HepG2 (cell line): ENCODE measurements around the gene ILRUN. TPM values are rescaled to one million over a fixed set of nuclear protein-coding genes. Genes with fewer than 3 reads are reported as not detected.
A peak's percentile ranks its signal among the peaks of the same experiment; 100 is the strongest.

Experiments
- ATM ChIP-seq: fragments of 450-650 bp; IDR thresholded peaks from 2 replicates; pipeline ENCODE4 v1.7.1; 2017; ENCODE audit warnings: mild to moderate bottlenecking, borderline replicate concordance
- CEBPG ChIP-seq: IDR thresholded peaks from 2 replicates; pipeline ENCODE4 v1.6.1; 2016
- DR1 ChIP-seq: sonication (generic); formaldehyde crosslinking; IDR thresholded peaks from 2 replicates; pipeline ENCODE4 v1.8.0; 2021; ENCODE audit warnings: mild to moderate bottlenecking, missing genetic modification reagents, inconsistent platforms
- MAFK ChIP-seq, 2 experiments: IDR thresholded peaks in 1 of 2; conservative IDR thresholded peaks in 1 of 2; 2 replicates each; pipeline ENCODE4 v1.6.1; 2011; ENCODE audit warnings: improper control_type of control experiment in 2 of 2, low read length in 2 of 2
- MBNL3 ChIP-seq: fragments of 250-450 bp; sonication (Bioruptor Pico); conservative IDR thresholded peaks from 2 replicates; pipeline ENCODE4 v1.8.0; 2022; ENCODE audit warnings: mild to moderate bottlenecking, inconsistent platforms
- MEF2D ChIP-seq: sonication (generic); formaldehyde crosslinking; IDR thresholded peaks from 2 replicates; pipeline ENCODE4 v1.5.1; 2020; ENCODE audit warnings: mild to moderate bottlenecking, missing genetic modification reagents
- NR0B2 ChIP-seq: sonication (generic); formaldehyde crosslinking; IDR thresholded peaks from 2 replicates; pipeline ENCODE4 v1.4.0; 2020; ENCODE audit warnings: mild to moderate bottlenecking, missing genetic modification reagents
- PBX2 ChIP-seq: IDR thresholded peaks from 2 replicates; pipeline ENCODE4 v1.6.1; 2016; ENCODE audit warnings: control low read depth
- PTBP1 ChIP-seq: fragments of 200-400 bp; formaldehyde crosslinking; IDR thresholded peaks from 2 replicates; pipeline ENCODE4 v1.6.1; 2018; ENCODE audit warnings: low read length, low read depth; ENCODE audit not compliant: poor library complexity, severe bottlenecking
- SIX4 ChIP-seq: sonication (generic); formaldehyde crosslinking; IDR thresholded peaks from 2 replicates; pipeline ENCODE4 v1.4.0; 2020; ENCODE audit warnings: missing genetic modification reagents
- ZBTB49 ChIP-seq: sonication (generic); formaldehyde crosslinking; IDR thresholded peaks from 2 replicates; pipeline ENCODE4 v1.4.0; 2020; ENCODE audit warnings: missing genetic modification reagents, borderline replicate concordance
- ZNF362 ChIP-seq: sonication (generic); formaldehyde crosslinking; IDR thresholded peaks from 2 replicates; pipeline ENCODE4 v1.4.0; 2020; ENCODE audit warnings: missing genetic modification reagents, mild to moderate bottlenecking, borderline replicate concordance
- ZNF629 ChIP-seq: sonication (generic); formaldehyde crosslinking; conservative IDR thresholded peaks from 2 replicates; pipeline ENCODE4 v1.5.0; 2020; ENCODE audit warnings: missing genetic modification reagents
- polyA plus RNA-seq, 8 experiments: library from polyadenylated mRNA; depleted of rRNA in 3 of 8; stranded (reverse) in 7 of 8; unstranded in 1 of 8; fragments of >200 nt; fragmentation: Illumina TruSeq in 4 of 8; extraction: Trizol in 4 of 8; gene quantifications; 2 replicates each; pipeline versions ENCODE4 v1.2.1 to v1.2.3, GENCODE V29; 2011 to 2016; ENCODE audit warnings: low read depth in 4 of 8, missing spikeins in 1 of 8, mixed read lengths in 1 of 8; ENCODE audit not compliant: insufficient read depth in 1 of 8
- total RNA-seq, 5 experiments: library from RNA; depleted of rRNA; stranded (reverse); fragments of >200 nt; fragmentation: Illumina TruSeq; extraction: Trizol; gene quantifications; 2 replicates each; pipeline ENCODE4 v1.2.3, GENCODE V29; 2016; ENCODE audit warnings: low read depth in 1 of 5
- TF ChIP-seq, protein P1 (sequence below): sonication (generic); formaldehyde crosslinking; IDR thresholded peaks from 2 replicates; pipeline ENCODE4 v1.5.1; 2020; ENCODE audit warnings: missing genetic modification reagents, mild to moderate bottlenecking, borderline replicate concordance
- TF ChIP-seq, protein P2 (sequence below): sonication (generic); formaldehyde crosslinking; conservative IDR thresholded peaks from 2 replicates; pipeline ENCODE4 v1.4.0; 2020; ENCODE audit warnings: missing genetic modification reagents
- TF ChIP-seq, protein P3 (sequence below): sonication (generic); formaldehyde crosslinking; IDR thresholded peaks from 2 replicates; pipeline ENCODE4 v1.4.0; 2020; ENCODE audit warnings: missing genetic modification reagents
- TF ChIP-seq, protein P4 (sequence below): IDR thresholded peaks from 2 replicates; pipeline ENCODE4 v1.6.1; 2018; ENCODE audit warnings: missing genetic modification reagents

ILRUN gene
- total and polyA plus RNA-seq, 2 of the 13 experiments (the other 11 are each of a cell fraction or from before 2014, with no cell fraction given), result 45.5 to 66.6 TPM

DNA sequence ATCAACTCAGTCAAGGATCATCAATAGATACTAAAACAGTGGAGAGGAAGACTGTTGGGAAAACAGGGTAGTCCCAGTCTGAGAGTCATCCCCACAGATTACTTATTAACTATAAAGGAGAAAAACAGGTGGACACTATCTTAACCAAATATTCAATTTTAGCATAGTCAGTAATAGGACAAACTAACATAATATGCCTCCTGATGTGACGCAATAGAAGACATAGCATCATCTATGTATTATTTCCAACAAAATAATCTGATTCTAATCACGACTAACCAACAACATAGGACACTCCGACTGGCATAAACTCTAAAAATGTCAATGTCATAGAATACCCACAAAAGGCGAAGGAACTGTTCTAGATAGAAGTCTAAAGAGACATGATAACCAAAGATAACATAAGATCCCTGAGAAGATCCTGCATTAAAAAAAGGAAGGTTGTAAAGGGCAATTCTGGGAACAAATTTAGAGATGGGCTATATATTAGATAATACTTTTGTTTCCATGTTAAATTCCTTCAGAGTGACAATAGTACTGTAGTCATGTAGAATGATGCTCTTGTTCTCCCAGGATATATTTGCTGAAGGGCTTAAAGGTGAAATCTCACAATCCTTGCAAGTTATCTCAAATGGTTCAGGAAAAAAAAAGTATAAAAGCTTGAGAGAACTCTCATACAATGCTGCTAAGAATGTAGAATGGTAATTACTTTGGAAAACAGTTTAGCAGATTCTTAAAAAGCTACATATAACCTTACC, 28.9 kb downstream of the ILRUN start (continued):
- no peak for TF ChIP-seq PTBP1
- TF ChIP-seq DR1, result no peak
- 0 out of 2 replicates have a peak, but pooled peaks have one; percentile 23 for TF ChIP-seq ZNF629
- TF ChIP-seq SIX4, result no peak
- peak in 1 of 2 experiments; percentile 9; a peak in 2 of 4 replicates for TF ChIP-seq MAFK (conservative IDR thresholded peaks at IDR 0.05 in 1 of 2, IDR thresholded peaks at IDR 0.05 in 1 of 2; ENCODE audit: low read length in 2 of 2)
- no peak for TF ChIP-seq MEF2D (CRISPR knock-in tag)
- TF ChIP-seq, protein P1, sequence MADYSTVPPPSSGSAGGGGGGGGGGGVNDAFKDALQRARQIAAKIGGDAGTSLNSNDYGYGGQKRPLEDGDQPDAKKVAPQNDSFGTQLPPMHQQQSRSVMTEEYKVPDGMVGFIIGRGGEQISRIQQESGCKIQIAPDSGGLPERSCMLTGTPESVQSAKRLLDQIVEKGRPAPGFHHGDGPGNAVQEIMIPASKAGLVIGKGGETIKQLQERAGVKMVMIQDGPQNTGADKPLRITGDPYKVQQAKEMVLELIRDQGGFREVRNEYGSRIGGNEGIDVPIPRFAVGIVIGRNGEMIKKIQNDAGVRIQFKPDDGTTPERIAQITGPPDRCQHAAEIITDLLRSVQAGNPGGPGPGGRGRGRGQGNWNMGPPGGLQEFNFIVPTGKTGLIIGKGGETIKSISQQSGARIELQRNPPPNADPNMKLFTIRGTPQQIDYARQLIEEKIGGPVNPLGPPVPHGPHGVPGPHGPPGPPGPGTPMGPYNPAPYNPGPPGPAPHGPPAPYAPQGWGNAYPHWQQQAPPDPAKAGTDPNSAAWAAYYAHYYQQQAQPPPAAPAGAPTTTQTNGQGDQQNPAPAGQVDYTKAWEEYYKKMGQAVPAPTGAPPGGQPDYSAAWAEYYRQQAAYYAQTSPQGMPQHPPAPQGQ, result no peak
- TF ChIP-seq, protein P2, sequence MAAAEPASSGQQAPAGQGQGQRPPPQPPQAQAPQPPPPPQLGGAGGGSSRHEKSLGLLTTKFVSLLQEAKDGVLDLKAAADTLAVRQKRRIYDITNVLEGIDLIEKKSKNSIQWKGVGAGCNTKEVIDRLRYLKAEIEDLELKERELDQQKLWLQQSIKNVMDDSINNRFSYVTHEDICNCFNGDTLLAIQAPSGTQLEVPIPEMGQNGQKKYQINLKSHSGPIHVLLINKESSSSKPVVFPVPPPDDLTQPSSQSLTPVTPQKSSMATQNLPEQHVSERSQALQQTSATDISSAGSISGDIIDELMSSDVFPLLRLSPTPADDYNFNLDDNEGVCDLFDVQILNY (CRISPR knock-in tag), result no peak
- TF ChIP-seq CEBPG (CRISPR knock-in tag), result peak; percentile 96
- TF ChIP-seq NR0B2, result no peak
- no peak for TF ChIP-seq PBX2 (CRISPR knock-in tag)
- TF ChIP-seq, protein P3, sequence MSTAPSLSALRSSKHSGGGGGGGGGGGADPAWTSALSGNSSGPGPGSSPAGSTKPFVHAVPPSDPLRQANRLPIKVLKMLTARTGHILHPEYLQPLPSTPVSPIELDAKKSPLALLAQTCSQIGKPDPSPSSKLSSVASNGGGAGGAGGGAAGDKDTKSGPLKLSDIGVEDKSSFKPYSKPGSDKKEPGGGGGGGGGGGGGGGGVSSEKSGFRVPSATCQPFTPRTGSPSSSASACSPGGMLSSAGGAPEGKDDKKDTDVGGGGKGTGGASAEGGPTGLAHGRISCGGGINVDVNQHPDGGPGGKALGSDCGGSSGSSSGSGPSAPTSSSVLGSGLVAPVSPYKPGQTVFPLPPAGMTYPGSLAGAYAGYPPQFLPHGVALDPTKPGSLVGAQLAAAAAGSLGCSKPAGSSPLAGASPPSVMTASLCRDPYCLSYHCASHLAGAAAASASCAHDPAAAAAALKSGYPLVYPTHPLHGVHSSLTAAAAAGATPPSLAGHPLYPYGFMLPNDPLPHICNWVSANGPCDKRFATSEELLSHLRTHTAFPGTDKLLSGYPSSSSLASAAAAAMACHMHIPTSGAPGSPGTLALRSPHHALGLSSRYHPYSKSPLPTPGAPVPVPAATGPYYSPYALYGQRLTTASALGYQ, result 0 out of 2 replicates have a peak, but pooled peaks have one; percentile 21
- TF ChIP-seq ATM, result no peak
- peak; percentile 37; the same call in 1 of the 2 replicates for TF ChIP-seq ZNF362
- TF ChIP-seq ZBTB49 (CRISPR knock-in tag), result no peak
- no peak for TF ChIP-seq MBNL3
- TF ChIP-seq, protein P4, sequence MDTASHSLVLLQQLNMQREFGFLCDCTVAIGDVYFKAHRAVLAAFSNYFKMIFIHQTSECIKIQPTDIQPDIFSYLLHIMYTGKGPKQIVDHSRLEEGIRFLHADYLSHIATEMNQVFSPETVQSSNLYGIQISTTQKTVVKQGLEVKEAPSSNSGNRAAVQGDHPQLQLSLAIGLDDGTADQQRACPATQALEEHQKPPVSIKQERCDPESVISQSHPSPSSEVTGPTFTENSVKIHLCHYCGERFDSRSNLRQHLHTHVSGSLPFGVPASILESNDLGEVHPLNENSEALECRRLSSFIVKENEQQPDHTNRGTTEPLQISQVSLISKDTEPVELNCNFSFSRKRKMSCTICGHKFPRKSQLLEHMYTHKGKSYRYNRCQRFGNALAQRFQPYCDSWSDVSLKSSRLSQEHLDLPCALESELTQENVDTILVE, result no peak
